RPMI8226 (cell line): ENCODE data around the gene BRINP1.

Experiments
- DNase-seq: peaks from one replicate; pipeline ENCODE4 v3.0.0-alpha.2; 2015

The BRINP1 gene, protein sequence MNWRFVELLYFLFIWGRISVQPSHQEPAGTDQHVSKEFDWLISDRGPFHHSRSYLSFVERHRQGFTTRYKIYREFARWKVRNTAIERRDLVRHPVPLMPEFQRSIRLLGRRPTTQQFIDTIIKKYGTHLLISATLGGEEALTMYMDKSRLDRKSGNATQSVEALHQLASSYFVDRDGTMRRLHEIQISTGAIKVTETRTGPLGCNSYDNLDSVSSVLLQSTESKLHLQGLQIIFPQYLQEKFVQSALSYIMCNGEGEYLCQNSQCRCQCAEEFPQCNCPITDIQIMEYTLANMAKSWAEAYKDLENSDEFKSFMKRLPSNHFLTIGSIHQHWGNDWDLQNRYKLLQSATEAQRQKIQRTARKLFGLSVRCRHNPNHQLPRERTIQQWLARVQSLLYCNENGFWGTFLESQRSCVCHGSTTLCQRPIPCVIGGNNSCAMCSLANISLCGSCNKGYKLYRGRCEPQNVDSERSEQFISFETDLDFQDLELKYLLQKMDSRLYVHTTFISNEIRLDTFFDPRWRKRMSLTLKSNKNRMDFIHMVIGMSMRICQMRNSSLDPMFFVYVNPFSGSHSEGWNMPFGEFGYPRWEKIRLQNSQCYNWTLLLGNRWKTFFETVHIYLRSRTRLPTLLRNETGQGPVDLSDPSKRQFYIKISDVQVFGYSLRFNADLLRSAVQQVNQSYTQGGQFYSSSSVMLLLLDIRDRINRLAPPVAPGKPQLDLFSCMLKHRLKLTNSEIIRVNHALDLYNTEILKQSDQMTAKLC

GRCh38 chr9:119368681-119369581 is at the start of gene BRINP1:
TSS of gene BRINP1 (minus strand) at chr9:119369435. CDS start at chr9:119313355, 56,080 bp downstream.
- DNase-seq: no peak

- no peak for DNase-seq
Measured at GRCh38 chr9:119418721-119419120, 49.5 kb upstream of the BRINP1 start.

- no peak for DNase-seq
Measured at GRCh38 chr9:119416793-119417192, 47.6 kb upstream of the BRINP1 start.

DNA sequence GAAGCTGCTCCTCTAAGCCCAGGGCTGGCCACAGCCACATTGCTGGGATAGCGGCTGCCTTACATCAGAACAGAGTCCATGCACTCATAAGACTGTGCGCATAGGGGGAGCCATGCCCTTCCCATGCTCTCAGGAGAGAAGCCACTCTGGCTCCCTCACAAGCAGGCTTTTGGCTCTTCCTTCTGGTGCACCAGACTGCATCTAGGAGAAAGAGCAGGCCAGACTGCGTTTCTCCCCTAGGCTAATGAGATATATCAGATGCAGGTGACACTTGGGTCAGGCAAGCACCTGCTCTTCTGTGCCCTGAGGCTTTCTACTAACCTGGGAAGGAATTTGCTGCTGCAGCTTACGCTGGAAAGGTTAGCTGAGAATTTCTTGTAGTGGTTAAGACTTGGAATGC is 43.2 kb upstream of the BRINP1 start:
- DNase-seq: no peak

DNA sequence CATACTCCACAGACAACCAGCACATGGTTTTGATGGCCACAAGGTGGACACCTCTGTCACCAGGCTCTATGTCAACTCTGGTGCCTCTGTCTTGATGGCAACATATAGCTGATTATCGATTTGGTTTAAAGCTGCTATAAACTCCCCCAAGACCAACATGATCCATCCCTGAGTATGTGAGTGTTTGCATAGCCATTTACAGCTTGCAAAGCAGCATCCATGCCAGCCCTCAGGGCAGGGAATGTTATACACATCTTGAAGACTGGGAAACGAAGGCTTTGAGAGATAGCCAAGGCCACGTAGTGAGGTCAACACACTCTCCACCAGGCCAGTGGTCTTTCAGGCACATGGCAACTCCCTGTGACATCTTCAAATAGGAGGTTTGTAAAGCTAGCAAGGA is 40.3 kb upstream of the BRINP1 start:
- no peak for DNase-seq

DNA sequence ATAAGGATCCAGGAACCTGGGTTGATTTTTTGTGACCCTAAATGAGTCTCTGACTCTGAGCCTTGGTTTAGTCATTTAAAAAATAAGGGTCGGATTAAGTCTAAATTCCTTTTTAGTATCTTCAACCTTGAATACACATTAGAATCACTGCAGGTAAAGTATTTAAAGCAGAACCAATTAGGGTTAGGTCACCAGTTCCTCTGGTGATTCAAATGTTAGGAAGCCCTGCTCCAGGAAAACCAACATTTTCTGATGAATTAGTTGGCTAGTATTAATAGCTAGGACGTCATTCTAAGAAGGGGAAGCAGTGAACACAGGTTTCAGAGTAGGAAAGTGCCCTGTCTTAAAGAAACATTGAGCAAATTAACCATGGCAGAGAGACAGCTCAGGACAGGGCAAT is 31.4 kb upstream of the BRINP1 start:
- no peak for DNase-seq

- DNase-seq: no peak
Measured at GRCh38 chr9:119398350-119398749, 29.1 kb upstream of the BRINP1 start.

DNA sequence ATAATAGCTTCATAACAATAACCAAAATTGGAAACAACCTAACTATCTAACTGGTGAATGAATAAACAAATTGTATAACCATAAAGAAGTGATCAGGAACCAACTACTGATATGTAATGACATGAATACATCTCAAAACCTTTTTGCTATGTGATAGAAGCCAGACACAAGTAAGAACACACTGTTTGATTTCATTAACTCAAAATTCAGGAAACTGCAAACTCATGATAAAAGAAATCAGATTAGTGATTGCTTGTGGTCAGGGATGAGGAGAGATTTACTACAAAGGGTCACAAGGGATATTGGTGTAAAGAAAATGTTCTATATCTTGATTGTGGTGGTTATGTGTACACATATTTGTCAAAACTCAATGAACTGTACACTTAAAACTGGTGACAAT is 22.6 kb upstream of the BRINP1 start:
- DNase-seq: no peak

DNA sequence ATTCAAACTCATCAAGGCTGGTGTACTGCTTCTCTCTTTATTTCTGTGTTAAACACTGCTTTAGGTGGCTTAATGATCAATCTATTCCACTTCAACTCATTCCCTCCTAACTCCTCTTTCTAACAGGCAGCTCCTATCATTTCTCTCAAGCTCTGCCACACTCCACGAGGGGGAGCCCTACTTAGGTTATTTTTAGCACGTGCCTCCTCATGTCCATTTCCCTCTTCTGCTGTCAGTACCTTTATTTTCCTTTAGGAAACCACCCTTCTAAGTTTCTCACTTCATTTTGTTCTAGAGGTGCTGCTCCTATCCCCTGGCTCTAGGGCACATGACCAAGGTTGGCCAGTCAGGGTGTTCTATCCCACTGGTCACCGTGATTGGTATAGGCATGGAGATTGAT is 6.7 kb upstream of the BRINP1 start:
- peak; percentile 15 for DNase-seq

GRCh38 chr9:119372951-119373350 is 3.7 kb upstream of the BRINP1 start:
- DNase-seq: no peak

GRCh38 chr9:119370816-119371215 is 1.6 kb upstream of the BRINP1 start:
- peak; percentile 32 for DNase-seq

GRCh38 chr9:119369680-119370366 is 588 bp upstream of the BRINP1 start:
- DNase-seq: no peak

- DNase-seq: no peak
Measured at GRCh38 chr9:119368179-119368578, 1.1 kb downstream of the BRINP1 start.

- no peak for DNase-seq
Measured at GRCh38 chr9:119367683-119368075, 1.6 kb downstream of the BRINP1 start.

GRCh38 chr9:119366909-119367682 is 2.1 kb downstream of the BRINP1 start:
- DNase-seq: no peak

DNA sequence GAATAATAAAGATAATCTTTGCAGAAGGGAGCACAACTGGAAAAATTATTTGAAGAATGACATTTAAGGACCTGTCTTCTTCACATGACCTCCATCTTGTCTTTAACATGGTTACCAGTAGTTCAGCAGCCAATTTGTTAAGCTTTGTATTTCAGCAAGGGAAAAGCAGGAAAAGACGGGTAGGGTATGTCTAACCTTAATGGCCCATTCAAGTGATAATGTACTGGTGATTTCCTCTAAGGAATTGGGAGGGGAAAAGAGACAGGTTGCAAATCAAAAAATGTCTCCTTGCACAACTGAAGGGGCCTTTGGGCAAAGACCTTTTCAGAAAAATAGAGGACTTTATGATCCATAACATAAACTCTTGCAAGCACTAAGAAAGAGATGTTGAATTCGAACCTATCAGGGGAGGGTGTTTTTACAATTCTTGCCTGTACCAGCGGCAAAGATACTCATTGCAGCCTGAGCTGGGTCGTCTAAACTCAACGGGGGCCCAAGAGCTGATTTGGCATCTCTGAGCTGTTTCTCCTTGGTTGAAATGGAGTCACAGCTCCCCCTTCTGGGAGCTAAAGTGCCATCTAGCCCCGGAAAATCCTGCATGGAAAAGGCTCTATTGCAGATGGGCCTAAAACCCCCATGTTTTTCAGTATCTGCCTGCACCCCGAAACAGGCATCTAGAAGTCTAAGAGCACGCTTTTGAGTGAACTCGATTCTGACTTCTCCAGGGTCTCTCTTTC is 3.8 kb downstream of the BRINP1 start:
- peak; percentile 26 for DNase-seq

DNA sequence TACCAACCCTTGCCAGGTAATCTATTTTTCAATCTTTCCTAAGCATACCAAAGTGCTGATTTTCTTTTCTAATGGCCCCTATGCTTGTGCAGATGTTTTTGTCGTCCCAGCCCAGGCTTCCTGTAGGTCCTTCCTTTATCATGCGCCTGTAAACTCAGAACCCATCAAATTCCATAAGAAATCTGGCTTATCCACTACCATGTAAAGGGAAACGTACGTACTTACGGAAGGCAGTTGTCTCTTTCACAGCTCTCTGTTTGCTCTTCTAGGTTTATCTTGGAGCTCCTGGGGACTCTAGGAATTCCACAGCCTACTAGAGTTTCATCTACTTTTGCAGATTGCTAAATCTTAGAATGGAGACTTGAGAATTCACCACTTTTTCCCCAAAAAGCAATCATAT is 9.0 kb downstream of the BRINP1 start:
- DNase-seq: no peak

GRCh38 chr9:119357336-119358096 is 11.7 kb downstream of the BRINP1 start:
- no peak for DNase-seq

GRCh38 chr9:119349351-119349825 is 19.8 kb downstream of the BRINP1 start:
- DNase-seq: no peak
